Measurements from ENCODE around the gene CFAP47.

- TF ChIP-seq MYC (IDR thresholded peaks at IDR 0.05; ENCODE audit: borderline replicate concordance, low read length) (no peak), CTCF (IDR thresholded peaks at IDR 0.05) (no peak), PBX3 (IDR thresholded peaks at IDR 0.05) (no peak), MAX (IDR thresholded peaks at IDR 0.05) (no peak), NFE2L2 (conservative IDR thresholded peaks at IDR 0.05; ENCODE audit: low read length) (no peak), PHF8 (IDR thresholded peaks at IDR 0.05; ENCODE audit: borderline replicate concordance, low read depth) (no peak)
Measured at GRCh38 chrX:36071061-36071460, 151.5 kb downstream of the CFAP47 start.
